Cardiac muscle cell (in vitro differentiated cells and primary cell): ENCODE data around the gene TDRD12. TPM values are rescaled to one million over a fixed set of nuclear protein-coding genes. Genes with fewer than 3 reads are reported as not detected.

Source experiments
- DNase-seq, 2 donors: peaks; one replicate each; pipeline versions ENCODE4 v3.0.0 to v3.0.0-alpha.2; 2010 to 2017; ENCODE audit warnings: low read depth in 1 of 2, low spot score in 1 of 2
- H3K27ac ChIP-seq: fragments of 200-600 bp; sonication (generic); 2 replicates; pipeline ENCODE4 v1.5.1; 2016
- H3K27me3 ChIP-seq: fragments of 200-600 bp; sonication (generic); 2 replicates; pipeline ENCODE4 v1.6.0; 2016; ENCODE audit warnings: control low read depth
- H3K36me3 ChIP-seq: fragments of 200-600 bp; sonication (generic); 2 replicates; pipeline ENCODE4 v1.5.1; 2016; ENCODE audit warnings: control low read depth
- H3K4me1 ChIP-seq: fragments of 200-600 bp; sonication (generic); 2 replicates; pipeline ENCODE4 v1.8.1; 2017; ENCODE audit warnings: low read depth, mild to moderate bottlenecking, mixed run types
- H3K4me3 ChIP-seq: fragments of 200-600 bp; sonication (generic); 2 replicates; pipeline ENCODE4 v1.5.1; 2016; ENCODE audit warnings: mild to moderate bottlenecking
- H3K9me3 ChIP-seq: fragments of 200-600 bp; sonication (generic); 2 replicates; pipeline ENCODE4 v1.5.1; 2017; ENCODE audit warnings: low read depth, mild to moderate bottlenecking, control low read depth
- CTCF ChIP-seq: IDR thresholded peaks from 2 replicates; pipeline ENCODE4 v1.5.1; 2012; ENCODE audit warnings: low read depth, mild to moderate bottlenecking, low read length
- polyA plus RNA-seq: library from polyadenylated mRNA; unstranded; fragments of >200 nt; fragmentation: Nextera tagmentation; extraction: Ambion mirVana; gene quantifications from 2 replicates; pipeline ENCODE4 v1.2.1, GENCODE V29; 2016
- total RNA-seq: library from RNA; depleted of rRNA; stranded (reverse); fragments of >200 nt; gene quantifications from 2 replicates; pipeline ENCODE4 v1.2.3, GENCODE V29; 2016

Gene TDRD12
- total and polyA plus RNA-seq, 2 experiments from 2014 or later, result 0.03 to 0.10 TPM

- Histone ChIP-seq H3K4me1 (no peaks in the 10 kb centered on the region), H3K27me3 (no peaks in the 10 kb centered on the region), H3K36me3 (no peaks in the 10 kb centered on the region), H3K27ac (no peak overlapping the region), H3K4me3 (no peak overlapping the region), H3K9me3 (no peaks in the 10 kb centered on the region)
- TF ChIP-seq CTCF, result no peak
- DNase-seq, result no peak
Measured at GRCh38 chr19:32858155-32858554, 138.6 kb downstream of the TDRD12 start.

DNA sequence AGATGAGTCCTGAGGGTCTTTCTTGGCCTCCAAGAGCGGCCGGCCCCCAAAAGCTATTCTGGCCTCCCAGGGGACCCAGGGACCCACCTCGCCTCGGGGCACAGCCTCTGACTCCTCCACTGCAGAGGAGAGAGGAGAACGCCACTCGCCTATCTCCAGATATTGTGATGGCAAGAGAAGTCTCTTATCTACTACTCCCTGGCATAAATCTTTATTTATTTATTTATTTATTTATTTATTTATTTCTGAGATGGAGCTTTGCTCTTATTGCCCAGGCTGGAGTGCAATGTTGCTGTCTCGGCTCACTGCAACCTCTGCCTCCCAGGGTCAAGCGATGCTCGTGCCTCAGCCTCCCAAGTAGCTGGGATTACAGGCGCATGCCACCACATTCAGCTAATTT lies 139.0 kb downstream of the TDRD12 start:
- DNase-seq, result no peak
- no peak for TF ChIP-seq CTCF

GRCh38 chr19:32859591-32859990 lies 140.0 kb downstream of the TDRD12 start:
- H3K9me3 ChIP-seq, result no peaks in the 10 kb centered on the region

More for the DNA sequence above, 139.0 kb downstream of the TDRD12 start:
- Histone ChIP-seq H3K4me1 (no peaks in the 10 kb centered on the region), H3K9me3 (no peaks in the 10 kb centered on the region), H3K27me3 (no peaks in the 10 kb centered on the region), H3K27ac (no peak overlapping the region), H3K4me3 (no peak overlapping the region), H3K36me3 (no peaks in the 10 kb centered on the region)

GRCh38 chr19:32861596-32861995 lies 142.0 kb downstream of the TDRD12 start:
- no peaks in the 10 kb centered on the region for H3K36me3 ChIP-seq
- no peaks in the 10 kb centered on the region for H3K9me3 ChIP-seq
- H3K4me3 ChIP-seq, result no peak overlapping the region
- no peak for TF ChIP-seq CTCF
- H3K27me3 ChIP-seq, result no peaks in the 10 kb centered on the region
- H3K4me1 ChIP-seq, result no peaks in the 10 kb centered on the region
- no peak overlapping the region for H3K27ac ChIP-seq
- no peak for DNase-seq

More at GRCh38 chr19:32859591-32859990, 140.0 kb downstream of the TDRD12 start:
- no peak for DNase-seq
- H3K4me1 ChIP-seq, result no peaks in the 10 kb centered on the region
- no peaks in the 10 kb centered on the region for H3K27me3 ChIP-seq
- H3K4me3 ChIP-seq, result no peak overlapping the region
- TF ChIP-seq CTCF, result no peak
- no peak overlapping the region for H3K27ac ChIP-seq
- no peaks in the 10 kb centered on the region for H3K36me3 ChIP-seq

GRCh38 chr19:32862173-32862572 lies 142.6 kb downstream of the TDRD12 start:
- Histone ChIP-seq H3K36me3 (no peaks in the 10 kb centered on the region), H3K9me3 (no peaks in the 10 kb centered on the region), H3K4me1 (no peaks in the 10 kb centered on the region), H3K4me3 (no peak overlapping the region), H3K27ac (no peak overlapping the region), H3K27me3 (no peaks in the 10 kb centered on the region)
- no peak for TF ChIP-seq CTCF
- no peak for DNase-seq

GRCh38 chr19:32862741-32863140 lies 143.2 kb downstream of the TDRD12 start:
- no peaks in the 10 kb centered on the region for H3K4me1 ChIP-seq
- H3K36me3 ChIP-seq, result no peaks in the 10 kb centered on the region
- H3K27me3 ChIP-seq, result no peaks in the 10 kb centered on the region
- TF ChIP-seq CTCF, result no peak
- no peak for DNase-seq
- H3K9me3 ChIP-seq, result no peaks in the 10 kb centered on the region
- H3K4me3 ChIP-seq, result no peak overlapping the region
- no peak overlapping the region for H3K27ac ChIP-seq
